Measurements from ENCODE around the gene NECAB3.

Gene NECAB3

DNA sequence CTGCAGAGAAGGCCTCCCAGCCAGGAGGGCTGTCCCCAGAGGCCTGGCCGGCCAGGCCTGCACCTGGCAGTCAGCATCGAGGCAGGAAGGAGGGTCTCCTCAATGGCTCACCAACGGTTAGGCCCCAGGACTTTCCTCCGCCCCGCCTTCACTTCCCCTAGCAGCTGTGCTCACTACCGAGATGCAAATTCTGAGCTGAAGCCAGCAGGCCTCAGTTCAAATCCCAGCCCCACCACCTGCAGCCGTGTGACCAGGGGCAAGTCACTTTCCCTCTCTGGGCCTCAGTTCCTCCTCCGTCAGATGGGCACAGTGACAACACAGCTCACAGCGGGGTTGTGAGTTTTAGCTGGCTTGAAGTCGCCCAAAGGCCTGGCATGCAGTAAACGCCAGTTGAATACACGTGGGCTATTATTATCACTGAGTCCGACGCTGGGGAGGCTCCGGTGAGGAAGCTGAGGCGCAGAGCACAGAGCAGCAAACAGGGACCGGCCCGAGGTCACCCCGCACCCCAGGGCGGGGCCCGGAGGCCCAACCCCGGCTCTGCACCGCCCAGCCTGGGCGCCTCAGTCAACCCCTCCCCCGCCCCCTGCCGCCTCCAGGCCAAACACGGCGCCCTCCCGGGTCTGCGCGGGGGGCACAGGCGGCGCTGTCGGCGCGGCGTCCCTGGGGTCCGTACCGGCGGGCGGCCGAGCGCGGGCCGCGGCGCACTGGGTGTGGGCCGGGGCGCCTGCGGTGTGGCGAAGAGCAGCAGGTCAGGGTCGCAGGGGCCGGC, 11.3 kb upstream of the NECAB3 start:
- no peaks in the 10 kb centered on the region for H3K9me3 ChIP-seq (ENCODE audit: control insufficient read depth in 2 of 2, low read length in 2 of 2)
- peak overlapping the region; percentile 7 to 58 for H3K4me3 ChIP-seq (ENCODE audit: low read length in 2 of 2)
- H3K27ac ChIP-seq (ENCODE audit: low read length) = no peak overlapping the region
- peak overlapping the region; percentile 5 to 21 for H3K9ac ChIP-seq (ENCODE audit: low read length in 2 of 2)
- peaks cover 16% of the 10 kb centered on the region for H3K4me1 ChIP-seq (ENCODE audit: control insufficient read depth, insufficient read depth, low read length)
- H3K36me3 ChIP-seq (ENCODE audit: control insufficient read depth in 2 of 2, insufficient read depth in 2 of 2, low read length in 2 of 2) = no peaks in the 10 kb centered on the region
- no peaks in the 10 kb centered on the region for H3K27me3 ChIP-seq (ENCODE audit: control insufficient read depth in 1 of 2, insufficient read depth in 2 of 2, low read length in 2 of 2)

DNA sequence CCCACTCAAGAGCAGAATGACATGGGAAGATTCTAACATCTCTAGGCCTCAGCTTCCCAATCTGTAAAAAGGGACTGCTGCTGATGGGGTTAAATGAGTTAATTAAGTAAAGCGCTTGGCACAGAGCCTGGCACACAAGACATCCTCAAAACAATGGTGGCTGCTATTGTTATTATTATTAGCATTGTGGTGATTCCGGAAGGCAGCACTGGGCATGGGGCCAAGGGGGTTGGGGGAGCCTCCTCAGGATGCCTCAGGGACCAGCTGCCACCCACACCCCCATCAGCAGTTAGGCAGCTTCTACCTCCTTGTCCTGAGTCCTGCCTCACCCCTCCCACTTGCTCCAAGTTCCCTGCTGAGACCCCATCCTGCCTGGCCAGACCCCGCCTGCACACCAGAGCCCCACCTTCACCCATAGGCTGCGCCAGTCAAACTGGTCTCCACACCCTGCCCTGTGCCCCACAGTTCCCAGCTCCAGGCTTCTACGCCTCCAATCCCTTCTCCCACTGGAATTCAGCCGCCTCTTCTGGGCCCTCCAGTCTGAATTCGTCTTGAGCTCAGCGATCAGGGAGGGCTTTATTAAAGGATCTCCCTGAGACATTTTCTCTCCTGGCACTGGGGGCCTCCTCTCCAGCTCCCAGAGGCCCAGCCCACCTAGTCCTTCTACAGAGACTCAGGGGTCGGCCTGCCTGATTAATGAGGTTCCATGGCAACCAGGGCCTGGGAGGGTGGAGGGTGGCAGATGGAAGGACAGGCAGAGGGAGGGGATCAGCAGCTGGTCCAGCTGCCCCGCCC, 10.5 kb upstream of the NECAB3 start:
- Histone ChIP-seq H3K9me3 (ENCODE audit: control insufficient read depth in 2 of 2, low read length in 2 of 2) (no peaks in the 10 kb centered on the region), H3K36me3 (ENCODE audit: control insufficient read depth in 2 of 2, insufficient read depth in 2 of 2, low read length in 2 of 2) (no peaks in the 10 kb centered on the region), H3K4me1 (ENCODE audit: control insufficient read depth, insufficient read depth, low read length) (peaks cover 19% of the 10 kb centered on the region), H3K27ac (ENCODE audit: low read length) (no peak overlapping the region), H3K27me3 (ENCODE audit: control insufficient read depth in 1 of 2, insufficient read depth in 2 of 2, low read length in 2 of 2) (no peaks in the 10 kb centered on the region), H3K9ac (ENCODE audit: low read length in 2 of 2) (peak overlapping the region in 1 of 2 donors; percentile 5), H3K4me3 (ENCODE audit: low read length in 2 of 2) (no peak overlapping the region)

DNA sequence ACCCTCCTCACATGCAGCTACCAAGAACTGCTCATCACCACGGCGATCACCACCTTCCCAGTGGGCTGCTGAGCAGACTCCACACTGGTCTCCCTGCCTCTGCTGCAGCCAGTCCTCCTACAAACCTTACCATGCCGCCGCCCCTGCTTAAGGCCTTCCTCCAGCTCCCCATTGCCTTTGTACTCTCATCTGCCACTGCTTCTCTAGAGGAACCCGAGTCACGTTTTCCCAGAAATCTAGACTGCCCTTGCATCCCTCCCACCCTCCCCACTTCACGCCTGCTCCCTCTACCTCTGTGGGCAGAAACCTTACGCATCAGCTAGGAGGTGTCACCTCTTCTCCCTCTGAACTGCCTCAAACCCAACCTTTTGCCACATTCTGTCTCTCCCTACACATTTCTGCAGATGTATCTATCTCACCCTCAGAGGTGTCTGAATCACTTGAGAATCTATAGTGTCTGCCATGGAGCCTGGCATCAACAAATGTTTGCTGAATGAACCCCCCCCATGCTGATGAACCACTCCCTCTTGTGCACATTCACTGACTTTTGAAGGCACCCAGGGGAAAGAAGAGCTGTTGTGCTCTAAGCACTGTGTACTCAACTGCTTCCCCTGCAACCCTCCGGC, 7.6 kb upstream of the NECAB3 start:
- Histone ChIP-seq H3K9ac (ENCODE audit: low read length in 2 of 2) (no peak overlapping the region), H3K27ac (ENCODE audit: low read length) (no peak overlapping the region), H3K9me3 (ENCODE audit: control insufficient read depth in 2 of 2, low read length in 2 of 2) (no peaks in the 10 kb centered on the region), H3K36me3 (ENCODE audit: control insufficient read depth in 2 of 2, insufficient read depth in 2 of 2, low read length in 2 of 2) (no peaks in the 10 kb centered on the region), H3K4me1 (ENCODE audit: control insufficient read depth, insufficient read depth, low read length) (peaks cover 21% of the 10 kb centered on the region), H3K4me3 (ENCODE audit: low read length in 2 of 2) (no peak overlapping the region), H3K27me3 (ENCODE audit: control insufficient read depth in 1 of 2, insufficient read depth in 2 of 2, low read length in 2 of 2) (no peaks in the 10 kb centered on the region)

DNA sequence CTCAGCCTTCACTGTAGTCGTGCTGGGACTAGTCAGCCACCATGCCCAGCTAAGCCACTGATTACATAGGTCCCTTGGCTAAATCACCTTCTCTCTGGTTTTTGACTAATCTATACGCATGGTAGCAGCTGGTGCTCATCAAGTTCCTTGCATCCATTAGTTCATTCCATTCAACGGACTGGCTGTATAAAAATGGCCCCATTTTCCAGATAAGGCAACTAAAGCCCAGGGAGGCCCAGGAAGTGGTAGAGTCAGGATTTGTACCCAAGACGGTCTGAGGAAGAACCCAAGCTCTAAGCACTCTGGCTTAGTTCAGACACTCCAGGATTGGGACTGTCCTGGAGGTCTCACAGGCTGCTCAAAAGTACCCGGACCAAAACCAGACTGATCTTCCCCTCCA, 7.1 kb upstream of the NECAB3 start:
- no peaks in the 10 kb centered on the region for H3K27me3 ChIP-seq (ENCODE audit: control insufficient read depth in 1 of 2, insufficient read depth in 2 of 2, low read length in 2 of 2)
- H3K4me1 ChIP-seq (ENCODE audit: control insufficient read depth, insufficient read depth, low read length) = peaks cover 24% of the 10 kb centered on the region
- H3K27ac ChIP-seq (ENCODE audit: low read length) = no peak overlapping the region
- H3K9me3 ChIP-seq (ENCODE audit: control insufficient read depth in 2 of 2, low read length in 2 of 2) = no peaks in the 10 kb centered on the region
- no peaks in the 10 kb centered on the region for H3K36me3 ChIP-seq (ENCODE audit: control insufficient read depth in 2 of 2, insufficient read depth in 2 of 2, low read length in 2 of 2)
- H3K9ac ChIP-seq (ENCODE audit: low read length in 2 of 2) = no peak overlapping the region
- no peak overlapping the region for H3K4me3 ChIP-seq (ENCODE audit: low read length in 2 of 2)

DNA sequence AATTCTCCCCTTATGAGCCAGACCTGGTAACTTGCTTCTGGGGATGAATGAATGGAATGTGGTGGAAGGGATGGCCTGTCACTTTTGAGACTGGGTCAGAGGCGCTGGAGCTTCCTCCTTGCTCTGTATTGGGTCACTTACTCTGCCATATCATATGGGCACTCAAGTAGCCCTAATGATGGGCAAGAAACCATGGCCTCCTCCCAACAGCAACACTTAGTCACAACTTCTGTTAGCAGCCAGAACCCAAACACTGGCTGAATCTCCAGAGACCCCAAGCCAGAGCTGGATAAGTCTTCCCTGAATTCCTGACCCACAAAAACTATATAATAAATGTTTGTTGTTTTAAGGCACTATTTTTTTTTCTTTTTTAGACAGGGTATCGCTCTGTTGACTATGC, 6.5 kb upstream of the NECAB3 start:
- no peak overlapping the region for H3K27ac ChIP-seq (ENCODE audit: low read length)
- peaks cover 28% of the 10 kb centered on the region for H3K4me1 ChIP-seq (ENCODE audit: control insufficient read depth, insufficient read depth, low read length)
- H3K27me3 ChIP-seq (ENCODE audit: control insufficient read depth in 1 of 2, insufficient read depth in 2 of 2, low read length in 2 of 2) = no peaks in the 10 kb centered on the region
- no peaks in the 10 kb centered on the region for H3K36me3 ChIP-seq (ENCODE audit: control insufficient read depth in 2 of 2, insufficient read depth in 2 of 2, low read length in 2 of 2)
- no peaks in the 10 kb centered on the region for H3K9me3 ChIP-seq (ENCODE audit: control insufficient read depth in 2 of 2, low read length in 2 of 2)
- no peak overlapping the region for H3K9ac ChIP-seq (ENCODE audit: low read length in 2 of 2)
- H3K4me3 ChIP-seq (ENCODE audit: low read length in 2 of 2) = no peak overlapping the region

DNA sequence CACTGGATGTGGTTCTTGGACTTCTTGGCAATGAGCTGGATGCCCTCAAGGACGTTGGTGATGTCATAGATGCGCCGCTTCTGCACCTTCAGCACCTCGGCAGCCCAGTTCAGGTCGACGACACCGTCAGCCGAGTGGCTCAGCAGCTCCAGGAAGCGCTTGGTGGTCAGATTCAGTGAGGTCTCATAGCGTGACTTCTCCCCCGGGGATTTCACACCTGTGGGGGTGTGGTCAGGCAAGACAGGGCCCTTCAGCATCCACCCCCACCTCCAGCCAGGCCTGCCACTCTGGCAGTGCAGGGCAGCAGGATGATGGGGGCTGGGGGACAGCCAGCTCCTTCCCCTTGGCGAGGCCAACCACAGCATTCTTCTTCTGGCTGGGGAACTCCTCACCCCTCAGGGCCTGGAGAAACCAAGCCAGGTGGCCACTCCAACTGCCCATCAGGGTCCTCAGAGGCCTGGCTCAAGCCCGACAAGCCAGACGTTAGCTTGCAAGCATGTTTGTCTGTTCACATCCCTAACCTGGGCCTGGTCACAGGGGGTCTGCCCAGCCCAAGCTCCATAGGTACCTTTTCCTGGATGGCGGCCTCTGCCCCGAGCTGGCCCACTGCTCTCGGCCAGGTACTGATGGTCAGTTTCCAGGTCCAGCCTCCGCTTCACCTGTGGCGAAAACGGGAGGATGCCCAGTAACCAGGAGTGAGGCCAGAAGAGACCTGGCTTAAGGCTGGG, 5.7 kb upstream of the NECAB3 start:
- Histone ChIP-seq H3K4me3 (ENCODE audit: low read length in 2 of 2) (no peak overlapping the region), H3K27ac (ENCODE audit: low read length) (no peak overlapping the region), H3K4me1 (ENCODE audit: control insufficient read depth, insufficient read depth, low read length) (peaks cover 28% of the 10 kb centered on the region), H3K36me3 (ENCODE audit: control insufficient read depth in 2 of 2, insufficient read depth in 2 of 2, low read length in 2 of 2) (no peaks in the 10 kb centered on the region), H3K9me3 (ENCODE audit: control insufficient read depth in 2 of 2, low read length in 2 of 2) (no peaks in the 10 kb centered on the region), H3K27me3 (ENCODE audit: control insufficient read depth in 1 of 2, insufficient read depth in 2 of 2, low read length in 2 of 2) (no peaks in the 10 kb centered on the region), H3K9ac (ENCODE audit: low read length in 2 of 2) (no peak overlapping the region)

DNA sequence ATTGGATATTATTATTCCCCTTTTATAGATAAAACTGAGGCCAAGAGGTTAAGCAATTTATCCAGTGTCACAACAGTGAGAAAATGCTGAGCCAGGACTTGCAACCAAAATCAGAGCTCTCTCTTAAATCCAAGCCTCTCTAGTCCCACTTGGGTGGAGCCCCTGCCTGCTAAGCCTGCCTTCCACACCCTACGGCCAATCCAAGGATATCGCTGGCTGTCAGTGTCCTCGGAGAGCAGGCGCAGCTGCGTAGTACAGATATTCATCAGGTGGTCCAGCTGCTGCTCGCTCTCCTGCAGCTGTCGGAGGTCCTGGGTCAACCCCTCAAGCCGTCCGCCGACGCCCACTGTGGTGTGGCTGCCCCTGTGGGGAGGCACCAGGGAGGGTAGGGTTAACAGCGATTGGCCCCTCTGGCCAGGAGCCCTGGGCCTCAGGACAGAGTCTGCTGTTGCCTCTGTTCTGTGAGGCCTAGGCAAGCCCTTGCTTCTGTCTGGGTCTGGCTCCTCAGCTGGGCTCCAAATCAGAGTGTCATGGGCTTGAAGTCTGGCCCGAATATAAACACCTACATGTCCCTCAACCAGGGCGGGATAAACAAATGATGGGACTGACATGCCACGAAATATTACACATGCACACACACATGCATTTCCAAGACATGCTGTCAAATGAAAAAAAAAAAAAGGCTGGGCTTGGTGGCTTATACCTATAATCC, 3.9 kb upstream of the NECAB3 start:
- Histone ChIP-seq H3K4me1 (ENCODE audit: control insufficient read depth, insufficient read depth, low read length) (peaks cover 38% of the 10 kb centered on the region), H3K27ac (ENCODE audit: low read length) (no peak overlapping the region), H3K27me3 (ENCODE audit: control insufficient read depth in 1 of 2, insufficient read depth in 2 of 2, low read length in 2 of 2) (no peaks in the 10 kb centered on the region), H3K9me3 (ENCODE audit: control insufficient read depth in 2 of 2, low read length in 2 of 2) (no peaks in the 10 kb centered on the region), H3K36me3 (ENCODE audit: control insufficient read depth in 2 of 2, insufficient read depth in 2 of 2, low read length in 2 of 2) (no peaks in the 10 kb centered on the region), H3K9ac (ENCODE audit: low read length in 2 of 2) (no peak overlapping the region), H3K4me3 (ENCODE audit: low read length in 2 of 2) (no peak overlapping the region)

DNA sequence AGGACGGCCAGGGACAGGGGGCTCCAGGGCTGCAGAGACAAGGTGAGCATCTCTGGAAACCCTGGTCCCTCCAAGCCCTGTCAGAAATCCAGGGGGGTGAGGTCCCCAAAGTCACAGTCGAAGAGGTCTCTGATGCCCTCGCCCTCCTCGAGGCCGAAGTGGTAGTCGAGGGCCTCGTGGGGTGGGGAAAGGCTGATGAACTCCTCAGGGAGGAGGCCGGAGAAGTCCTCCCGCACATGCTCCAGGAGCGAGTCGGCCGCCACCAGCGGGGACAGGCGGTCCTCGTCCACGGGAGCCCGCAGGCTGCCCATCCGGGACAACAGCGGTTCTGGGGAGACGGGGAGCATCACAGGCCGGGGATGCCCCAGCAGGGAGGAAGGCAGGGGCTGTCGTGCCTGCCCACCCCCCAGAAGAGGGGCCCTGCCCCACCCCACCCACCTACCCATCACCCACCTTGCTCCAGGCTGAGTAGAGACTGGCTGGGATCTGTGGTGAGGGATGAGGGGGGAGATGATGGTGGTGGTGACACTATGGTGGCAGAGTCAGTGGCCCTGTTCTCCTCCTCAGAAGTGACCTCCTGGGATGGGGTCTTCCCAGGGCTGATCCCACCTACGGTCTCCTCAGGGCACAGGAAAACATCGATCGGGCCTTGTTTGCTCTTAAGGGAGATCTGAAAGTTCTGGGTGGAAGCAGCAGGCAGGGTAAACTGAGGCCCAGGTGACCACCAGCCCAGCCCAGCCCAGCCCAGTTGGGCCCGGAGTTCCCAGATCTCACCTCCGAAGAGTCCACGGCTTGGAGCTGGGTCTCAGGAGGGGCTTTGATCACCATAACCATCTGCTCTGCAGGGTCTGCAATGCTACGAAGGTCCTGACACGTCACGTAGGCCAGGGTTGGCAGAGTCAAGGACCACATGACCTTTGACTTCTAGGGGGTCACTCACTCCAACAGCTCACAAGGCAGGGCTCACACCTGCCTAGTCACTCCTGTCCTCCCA, 2.7 kb upstream of the NECAB3 start:
- Histone ChIP-seq H3K4me1 (ENCODE audit: control insufficient read depth, insufficient read depth, low read length) (peaks cover 50% of the 10 kb centered on the region), H3K4me3 (ENCODE audit: low read length in 2 of 2) (no peak overlapping the region), H3K9me3 (ENCODE audit: control insufficient read depth in 2 of 2, low read length in 2 of 2) (no peaks in the 10 kb centered on the region), H3K27ac (ENCODE audit: low read length) (peak overlapping the region; percentile 97), H3K9ac (ENCODE audit: low read length in 2 of 2) (no peak overlapping the region), H3K36me3 (ENCODE audit: control insufficient read depth in 2 of 2, insufficient read depth in 2 of 2, low read length in 2 of 2) (no peaks in the 10 kb centered on the region), H3K27me3 (ENCODE audit: control insufficient read depth in 1 of 2, insufficient read depth in 2 of 2, low read length in 2 of 2) (no peaks in the 10 kb centered on the region)

DNA sequence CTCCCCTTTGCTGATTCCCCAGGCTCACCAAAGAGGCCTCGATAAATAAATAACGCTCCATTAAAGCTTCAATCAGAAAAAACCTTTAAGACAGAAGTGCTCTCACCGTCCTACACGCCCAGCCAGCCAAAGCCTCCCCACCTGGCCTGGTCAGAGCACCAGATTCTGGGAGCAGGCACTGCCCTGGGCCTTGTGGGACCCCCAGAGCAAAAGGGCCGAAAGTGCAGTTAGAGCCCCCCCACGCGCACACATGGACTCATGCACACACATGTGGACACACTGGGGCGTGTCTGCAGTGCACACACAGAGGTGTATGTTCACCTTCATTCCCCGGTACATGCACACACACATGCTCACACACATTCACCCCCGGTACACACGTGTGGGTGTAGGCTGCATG, 1.9 kb upstream of the NECAB3 start:
- Histone ChIP-seq H3K9me3 (ENCODE audit: control insufficient read depth in 2 of 2, low read length in 2 of 2) (no peaks in the 10 kb centered on the region), H3K27me3 (ENCODE audit: control insufficient read depth in 1 of 2, insufficient read depth in 2 of 2, low read length in 2 of 2) (no peaks in the 10 kb centered on the region), H3K36me3 (ENCODE audit: control insufficient read depth in 2 of 2, insufficient read depth in 2 of 2, low read length in 2 of 2) (peaks cover 0 to 6% of the 10 kb centered on the region in 2 donors), H3K4me1 (ENCODE audit: control insufficient read depth, insufficient read depth, low read length) (peaks cover 52% of the 10 kb centered on the region), H3K4me3 (ENCODE audit: low read length in 2 of 2) (peak overlapping the region in 1 of 2 donors; percentile 15), H3K9ac (ENCODE audit: low read length in 2 of 2) (peak overlapping the region; percentile 70 to 79), H3K27ac (ENCODE audit: low read length) (peak overlapping the region; percentile 97)

Data from stomach smooth muscle (tissue), 2 donors.